RWPE1 (cell line): ENCODE measurements around the gene HINT2.

ENCODE experiments used
- CTCF ChIA-PET: fragments of 350-600 bp; sonication (Branson Sonifier 250); formaldehyde crosslinking; extraction: SDS; loops from one replicate; lab custom pipeline; 2021; lab: Yijun Ruan, JAX
- POLR2A ChIA-PET: fragments of 400-600 bp; formaldehyde crosslinking; extraction: SDS; loops from one replicate; lab custom pipeline; 2020; ENCODE audit warnings: antibody characterized with exemption; ENCODE audit not compliant: low non-redundant PET; lab: Yijun Ruan, JAX
- DNase-seq: peaks from one replicate; pipeline ENCODE4 v3.0.0; 2012; ENCODE audit warnings: low spot score
- H3K27ac ChIP-seq: fragments of 450-650 bp; 2 replicates; pipeline ENCODE4 v1.5.1; 2017
- CTCF ChIP-seq: fragments of 450-650 bp; conservative IDR thresholded peaks from 2 replicates; pipeline ENCODE4 v1.5.1; 2017; ENCODE audit warnings: low read depth, mild to moderate bottlenecking

The HINT2 gene

GRCh38 chr9:35828716-35829083 lies 13.9 kb upstream of the HINT2 start, which contains the start of gene FAM221B:
Gene FAM221B, minus strand, starts transcription at chr9:35828732. Its CDS starts 2,571 bp downstream, at chr9:35826161.
- no peak for DNase-seq
- peak within 1 kb of the TSS; percentile 67 for H3K27ac ChIP-seq
- CTCF ChIA-PET = interaction anchor here (0.5 kb wide), 1 partner anchor 94 kb away, joined by 3 read pairs; no protein-coding TSS in a partner anchor

GRCh38 chr9:35827486-35827885 lies 12.6 kb upstream of the HINT2 start:
- no peak overlapping the region for H3K27ac ChIP-seq
- TF ChIP-seq CTCF = no peak
- DNase-seq = no peak
- ChIA-PET CTCF (no interaction called here), POLR2A (no interaction called here)

More at GRCh38 chr9:35828716-35829083, 13.9 kb upstream of the HINT2 start, which contains the start of gene FAM221B:
- POLR2A ChIA-PET = interaction anchor here (0.6 kb wide), 1 partner anchor 40 kb away, joined by 4 read pairs; no protein-coding TSS in a partner anchor
- TF ChIP-seq CTCF = no peak

GRCh38 chr9:35826071-35826701 lies 11.3 kb upstream of the HINT2 start:
- H3K27ac ChIP-seq = peak overlapping the region; percentile 37
- POLR2A ChIA-PET = no interaction called here
- CTCF ChIA-PET = interaction anchor here (0.5 to 1.9 kb wide), 7 partner anchors 12 to 1371 kb away, joined by 3 to 8 read pairs (median 3); partner anchors contain the start of gene HINT2
- peak; percentile 82 for TF ChIP-seq CTCF
- DNase-seq = peak; percentile 66

- ChIA-PET POLR2A (no interaction called here), CTCF (no interaction called here)
- H3K27ac ChIP-seq = no peak overlapping the region
- no peak for DNase-seq
- no peak for TF ChIP-seq CTCF
Measured at GRCh38 chr9:35822926-35823325, 8.1 kb upstream of the HINT2 start.

GRCh38 chr9:35820076-35820475 lies 5.2 kb upstream of the HINT2 start:
- POLR2A ChIA-PET = no interaction called here

GRCh38 chr9:35818341-35818740 lies 3.5 kb upstream of the HINT2 start:
- POLR2A ChIA-PET = no interaction called here
- no peak for TF ChIP-seq CTCF
- CTCF ChIA-PET = no interaction called here
- no peak overlapping the region for H3K27ac ChIP-seq
- DNase-seq = no peak

More at GRCh38 chr9:35820076-35820475, 5.2 kb upstream of the HINT2 start:
- H3K27ac ChIP-seq = no peak overlapping the region
- no peak for TF ChIP-seq CTCF
- CTCF ChIA-PET = no interaction called here
- DNase-seq = no peak
